CD4-positive, alpha-beta T cell treated with Interleukin-12 subunit alpha and Interleukin-12 subunit beta, for 1 hour (primary cell): ENCODE measurements around the gene NFKBIZ.

ENCODE experiments used
- DNase-seq: peaks from one replicate; pipeline ENCODE4 v3.0.0-alpha.2; 2020

The NFKBIZ gene

GRCh38 chr3:101827211-101828174 is 21.8 kb upstream of the NFKBIZ start:
- peak; percentile 88 for DNase-seq

GRCh38 chr3:101828276-101828675 is 21.0 kb upstream of the NFKBIZ start:
- no peak for DNase-seq

GRCh38 chr3:101828691-101829436 is 20.4 kb upstream of the NFKBIZ start:
- peak; percentile 70 for DNase-seq

DNA sequence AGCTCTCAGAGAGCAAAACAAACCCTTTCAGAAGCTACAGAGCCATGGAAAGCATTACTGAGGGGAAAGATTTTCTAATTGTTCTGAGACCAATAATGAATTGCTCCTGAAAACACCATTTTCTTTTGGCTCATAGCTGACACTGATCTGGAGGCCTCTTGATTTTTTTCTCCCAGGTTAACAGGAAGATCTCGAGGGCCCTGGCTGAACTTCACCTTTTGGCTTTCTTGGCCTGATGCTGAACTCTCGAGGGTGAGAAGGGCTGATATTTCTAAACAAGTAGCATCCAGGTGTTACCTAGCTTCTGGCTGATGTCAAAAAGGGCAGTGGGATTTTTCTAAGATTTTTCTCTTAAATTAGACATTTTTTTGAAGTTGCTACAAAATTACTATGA is 19.9 kb upstream of the NFKBIZ start:
- DNase-seq: no peak

DNA sequence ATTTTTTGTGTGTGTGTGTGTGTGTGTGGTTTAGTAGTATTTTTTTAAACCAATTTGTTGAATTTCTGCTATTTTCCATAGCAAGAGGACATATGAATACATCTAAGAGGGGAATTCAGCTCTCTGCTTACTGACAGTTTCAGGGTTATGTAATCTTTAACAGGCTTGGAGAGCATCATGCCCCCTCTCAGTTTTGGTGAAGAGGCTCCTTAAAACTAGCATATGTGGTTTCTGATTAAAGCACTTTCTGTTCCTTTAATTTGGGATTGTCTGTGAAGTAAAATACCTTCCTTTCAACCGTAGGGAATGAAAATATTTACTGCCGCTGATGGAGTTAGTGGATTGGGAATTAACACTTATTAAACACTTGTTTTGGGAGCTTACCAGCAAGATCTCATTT is 19.4 kb upstream of the NFKBIZ start:
- DNase-seq: no peak

DNA sequence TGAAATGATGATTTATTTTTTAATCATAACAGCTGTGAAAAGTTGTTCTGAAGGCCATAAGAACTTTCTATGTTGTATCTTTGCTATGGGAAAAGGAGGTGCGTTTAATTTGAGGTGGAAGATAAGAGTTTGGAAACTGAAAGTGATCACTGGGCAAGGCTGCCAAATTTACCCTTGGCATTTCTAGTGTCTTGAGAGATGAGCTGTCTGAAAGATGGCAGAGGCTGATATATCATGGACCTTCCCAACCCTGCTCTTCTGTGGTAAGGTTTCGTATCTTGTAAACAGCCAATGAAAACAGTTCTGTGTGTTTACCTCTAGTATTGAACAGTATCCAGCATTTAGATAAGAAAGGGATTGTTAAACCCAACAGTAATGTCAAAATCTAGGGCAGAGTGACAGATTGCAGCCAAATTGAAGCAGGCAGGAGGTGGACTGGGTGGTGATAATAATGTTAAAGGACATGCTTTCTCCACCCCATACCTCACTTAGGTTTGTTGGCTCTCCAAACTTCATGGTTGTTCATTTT is 15.8 kb upstream of the NFKBIZ start:
- no peak for DNase-seq

DNA sequence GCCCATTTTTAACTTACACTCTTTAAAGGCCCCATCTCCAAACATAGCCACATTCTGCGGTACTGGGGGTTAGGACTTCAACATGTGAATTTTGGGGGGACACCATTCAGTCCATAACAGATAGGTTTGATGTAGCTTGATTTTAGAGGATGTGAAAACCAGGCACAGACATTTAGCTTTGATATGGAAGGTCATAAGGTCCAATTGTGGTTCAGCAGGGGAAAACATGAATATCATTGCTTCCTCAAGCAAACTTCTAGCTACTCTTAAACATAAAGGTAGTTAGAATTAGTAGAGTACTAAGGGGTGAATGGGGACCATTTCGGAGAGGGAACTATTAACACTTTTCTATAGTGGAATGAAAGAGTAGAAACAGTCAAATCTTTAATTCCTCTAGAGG is 13.6 kb upstream of the NFKBIZ start:
- no peak for DNase-seq

DNA sequence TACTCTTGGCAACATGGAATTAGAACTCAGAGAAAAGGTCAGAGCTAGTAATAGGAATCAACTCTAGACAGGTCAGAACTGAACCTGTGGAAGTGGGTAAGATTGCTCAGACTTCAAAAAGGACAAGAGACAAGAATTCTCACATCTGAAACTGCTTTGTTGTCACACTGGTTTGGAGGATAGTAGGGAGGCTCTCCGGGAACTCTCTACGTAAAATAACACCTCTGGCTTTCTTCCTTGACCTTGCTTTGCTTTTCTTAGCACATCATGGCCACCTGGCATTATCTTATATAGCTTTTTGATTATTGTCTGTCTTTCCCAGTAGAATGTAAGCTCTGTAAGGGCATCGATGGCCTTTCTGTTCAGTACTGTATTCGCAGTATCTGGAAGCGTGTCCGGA is 13.2 kb upstream of the NFKBIZ start:
- no peak for DNase-seq

- DNase-seq: no peak
Measured at GRCh38 chr3:101836652-101837598, 12.4 kb upstream of the NFKBIZ start.

GRCh38 chr3:101838691-101839090 is 10.6 kb upstream of the NFKBIZ start:
- DNase-seq: no peak

- no peak for DNase-seq
Measured at GRCh38 chr3:101840066-101840465, 9.2 kb upstream of the NFKBIZ start.

GRCh38 chr3:101842245-101842934 is 6.9 kb upstream of the NFKBIZ start:
- DNase-seq: no peak

- no peak for DNase-seq
Measured at GRCh38 chr3:101842935-101843330, 6.4 kb upstream of the NFKBIZ start.

- no peak for DNase-seq
Measured at GRCh38 chr3:101845425-101845824, 3.9 kb upstream of the NFKBIZ start.

GRCh38 chr3:101846709-101847108 is 2.6 kb upstream of the NFKBIZ start:
- no peak for DNase-seq

GRCh38 chr3:101847328-101847727 is 2.0 kb upstream of the NFKBIZ start:
- no peak for DNase-seq

DNA sequence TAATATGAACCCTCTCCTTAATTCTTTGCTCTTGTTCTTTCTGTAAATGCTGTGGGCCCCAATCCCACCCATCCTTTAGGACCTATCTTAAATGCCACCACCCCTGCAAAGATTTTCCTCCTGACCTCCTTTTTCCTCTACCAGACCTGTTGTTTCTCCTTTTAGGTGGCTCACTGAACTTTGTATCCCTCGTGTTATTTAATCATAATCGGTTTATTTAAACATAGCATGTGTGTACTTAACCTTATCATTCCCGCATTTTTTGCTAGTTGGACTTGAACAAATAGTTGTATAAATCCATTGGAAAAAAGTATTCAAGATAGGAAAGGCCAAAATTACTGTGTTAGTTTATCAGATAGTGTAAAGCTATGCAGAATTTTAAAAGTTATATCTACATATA is 988 bp upstream of the NFKBIZ start:
- DNase-seq: no peak

DNA sequence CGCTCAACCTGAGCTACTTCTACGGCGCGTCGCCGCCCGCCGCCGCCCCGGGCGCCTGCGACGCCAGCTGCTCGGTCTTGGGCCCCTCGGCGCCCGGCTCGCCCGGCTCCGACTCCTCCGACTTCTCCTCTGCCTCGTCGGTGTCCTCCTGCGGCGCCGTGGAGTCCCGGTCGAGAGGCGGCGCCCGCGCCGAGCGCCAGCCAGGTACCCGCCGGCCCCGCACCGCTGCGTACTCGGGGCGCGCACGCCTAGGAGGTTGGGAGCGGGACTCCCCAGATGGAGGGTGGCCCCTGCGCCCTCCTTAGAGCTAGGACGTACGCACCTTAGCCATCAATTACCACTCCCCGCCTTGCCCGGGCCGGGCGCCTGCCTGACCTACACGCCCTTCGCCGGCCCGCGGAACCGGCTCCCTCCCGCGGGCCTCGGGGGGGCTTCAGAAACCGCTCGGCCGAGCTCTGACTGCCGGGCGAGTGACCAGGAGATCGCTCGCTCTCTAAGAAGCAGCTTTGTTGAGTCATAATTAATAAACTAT is 466 bp downstream of the NFKBIZ start:
- peak; percentile 60 for DNase-seq

- DNase-seq: peak; percentile 82
Measured at GRCh38 chr3:101850246-101851051, 1.1 kb downstream of the NFKBIZ start.

- no peak for DNase-seq
Measured at GRCh38 chr3:101851072-101851770, 1.9 kb downstream of the NFKBIZ start.
